MCF 10A (cell line): ENCODE results near the gene CEP135. TPM values are rescaled to one million over a fixed set of nuclear protein-coding genes. Genes with fewer than 3 reads are reported as not detected.

ENCODE experiments used
- BruUV-seq: library from RNA; stranded (reverse); fragments of 400-500 nt; replicated peaks from 2 replicates; lab custom pipeline; 2021; lab: Mats Ljungman, UMichigan
- CTCF ChIA-PET: fragments of 300-600 bp; sonication (Branson Sonifier 250); formaldehyde crosslinking; extraction: SDS; loops from one replicate; lab custom pipeline; 2021; ENCODE audit warnings: antibody characterized with exemption, inconsistent platforms; lab: Yijun Ruan, JAX
- POLR2A ChIA-PET: fragments of 300-600, 350-650 bp; sonication (Branson Sonifier 250); formaldehyde crosslinking; extraction: SDS; loops from one replicate; lab custom pipeline; 2020; ENCODE audit warnings: antibody characterized with exemption, inconsistent platforms; lab: Yijun Ruan, JAX
- DNase-seq: peaks from one replicate; pipeline ENCODE4 v3.0.0-alpha.2; 2018; ENCODE audit not compliant: unreplicated experiment
- H3K27ac Mint-ChIP-seq: one replicate; pipeline ENCODE4 v1.8.0; 2022; ENCODE audit warnings: mild to moderate bottlenecking, low read depth, mixed read lengths; ENCODE audit not compliant: unreplicated experiment
- H3K27me3 Mint-ChIP-seq: one replicate; pipeline ENCODE4 v1.8.0; 2022; ENCODE audit warnings: mixed read lengths; ENCODE audit not compliant: insufficient read depth, unreplicated experiment
- H3K36me3 Mint-ChIP-seq: one replicate; pipeline ENCODE4 v1.8.0; 2022; ENCODE audit warnings: mild to moderate bottlenecking, moderate library complexity, mixed read lengths; ENCODE audit not compliant: insufficient read depth, unreplicated experiment
- H3K4me1 Mint-ChIP-seq: one replicate; pipeline ENCODE4 v1.8.0; 2022; ENCODE audit warnings: mixed read lengths; ENCODE audit not compliant: insufficient read depth, unreplicated experiment
- H3K4me3 Mint-ChIP-seq: one replicate; pipeline ENCODE4 v1.8.0; 2022; ENCODE audit warnings: mild to moderate bottlenecking, moderate library complexity, mixed read lengths; ENCODE audit not compliant: unreplicated experiment
- H3K9me3 Mint-ChIP-seq: one replicate; pipeline ENCODE4 v1.8.0; 2022; ENCODE audit warnings: mixed read lengths; ENCODE audit not compliant: unreplicated experiment
- CTCF ChIP-seq: fragments of 200-600 bp; IDR thresholded peaks from one replicate; pipeline ENCODE4 v1.8.0; 2022; ENCODE audit warnings: antibody characterized with exemption, mild to moderate bottlenecking; ENCODE audit not compliant: unreplicated experiment
- intact Hi-C: fragments of 100-400 bp; cut with micrococcal nuclease; formaldehyde crosslinking; loops from 2 replicates; pipeline ENCODE4 v1.14.1; 2022
- total RNA-seq: library from RNA; stranded (reverse); gene quantifications from 2 replicates; pipeline ENCODE4 v1.2.3, GENCODE V29; 2022

CEP135 gene
- total RNA-seq, 1 experiment from 2014 or later, result 12.4 TPM

GRCh38 chr4:55925241-55925640 lies 23.5 kb upstream of the CEP135 start:
- Mint-ChIP-seq H3K4me1 (no peaks in the 10 kb centered on the region), H3K27me3 (no peaks in the 10 kb centered on the region), H3K9me3 (peaks cover 7% of the 10 kb centered on the region), H3K27ac (no peak overlapping the region), H3K4me3 (no peak overlapping the region), H3K36me3 (no peaks in the 10 kb centered on the region)
- intact Hi-C loops, result no loop called here
- DNase-seq, result no peak
- BruUV-seq, result no TSS peak
- TF ChIP-seq CTCF, result no peak
- ChIA-PET POLR2A (no interaction called here), CTCF (no interaction called here)

- intact Hi-C loops, result no loop called here
- no peaks in the 10 kb centered on the region for H3K27me3 Mint-ChIP-seq
- H3K4me3 Mint-ChIP-seq, result no peak overlapping the region
- no peaks in the 10 kb centered on the region for H3K36me3 Mint-ChIP-seq
- POLR2A ChIA-PET, result interaction anchor here (0.6 kb wide), 1 partner anchor 297 kb away, joined by 3 read pairs; no protein-coding TSS in a partner anchor
- no TSS peak for BruUV-seq
- H3K4me1 Mint-ChIP-seq, result no peaks in the 10 kb centered on the region
- H3K9me3 Mint-ChIP-seq, result peaks cover 7% of the 10 kb centered on the region
- no peak for DNase-seq
- CTCF ChIA-PET, result interaction anchor here (0.6 kb wide), 1 partner anchor 39 kb away, joined by 3 read pairs; no protein-coding TSS in a partner anchor
- no peak overlapping the region for H3K27ac Mint-ChIP-seq
- no peak for TF ChIP-seq CTCF
Measured at GRCh38 chr4:55926610-55927009, 22.1 kb upstream of the CEP135 start.

GRCh38 chr4:55927803-55928437 lies 20.8 kb upstream of the CEP135 start:
- TF ChIP-seq CTCF, result no peak
- ChIA-PET POLR2A (no interaction called here), CTCF (no interaction called here)
- Mint-ChIP-seq H3K4me1 (no peaks in the 10 kb centered on the region), H3K27ac (no peak overlapping the region), H3K4me3 (no peak overlapping the region), H3K27me3 (no peaks in the 10 kb centered on the region), H3K9me3 (peaks cover 7% of the 10 kb centered on the region), H3K36me3 (no peaks in the 10 kb centered on the region)
- intact Hi-C loops, result no loop called here
- DNase-seq, result no peak
- no TSS peak for BruUV-seq

- no peak for DNase-seq
- intact Hi-C loops, result no loop called here
- TF ChIP-seq CTCF, result no peak
- CTCF ChIA-PET, result no interaction called here
- Mint-ChIP-seq H3K4me3 (no peak overlapping the region), H3K4me1 (no peaks in the 10 kb centered on the region), H3K9me3 (peaks cover 1% of the 10 kb centered on the region), H3K27me3 (no peaks in the 10 kb centered on the region), H3K36me3 (no peaks in the 10 kb centered on the region), H3K27ac (no peak overlapping the region)
- no TSS peak for BruUV-seq
- POLR2A ChIA-PET, result no interaction called here
Measured at GRCh38 chr4:55928846-55929245, 19.9 kb upstream of the CEP135 start.
